Endothelial cell of coronary artery (primary cell): ENCODE measurements around the gene SCGN. TPM values are rescaled to one million over a fixed set of nuclear protein-coding genes. Genes with fewer than 3 reads are reported as not detected.

Experiments
- total RNA-seq: library from RNA; depleted of rRNA; stranded (reverse); fragments of >200 nt; gene quantifications from 2 replicates; pipeline ENCODE4 v1.2.3, GENCODE V29; 2014

SCGN gene
- total RNA-seq = not detected in 2 replicates

DNA sequence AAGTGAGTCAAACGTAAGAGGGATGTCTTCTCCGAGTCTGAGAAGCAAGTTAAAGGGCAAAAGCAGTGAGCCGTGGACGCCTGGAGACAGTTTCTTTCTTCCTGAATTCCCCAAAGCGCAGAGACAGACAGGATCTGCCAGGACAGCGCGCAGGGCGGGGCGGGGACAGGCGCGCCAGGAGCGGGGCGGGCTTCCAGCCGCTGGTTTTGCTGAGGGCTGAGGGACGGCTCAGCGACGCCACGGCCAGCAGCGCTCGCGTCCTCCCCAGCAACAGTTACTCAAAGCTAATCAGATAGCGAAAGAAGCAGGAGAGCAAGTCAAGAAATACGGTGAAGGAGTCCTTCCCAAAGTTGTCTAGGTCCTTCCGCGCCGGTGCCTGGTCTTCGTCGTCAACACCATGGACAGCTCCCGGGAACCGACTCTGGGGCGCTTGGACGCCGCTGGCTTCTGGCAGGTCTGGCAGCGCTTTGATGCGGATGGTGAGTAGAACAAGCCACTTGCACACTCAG lies at the start of gene SCGN:
Gene SCGN, plus strand, starts transcription at position 209 of the 509 bp plus-strand sequence. Its CDS starts 189 bp downstream, at position 398.

Other genes starting within 250 kb of the SCGN start
- not detected in 2 replicates for gene SLC17A4, start 102.5 kb downstream of the SCGN start, total RNA-seq
- gene SLC17A1, start 179.8 kb downstream of the SCGN start, total RNA-seq = not detected in 2 replicates
- not detected in 2 replicates for gene SLC17A3, start 222.0 kb downstream of the SCGN start, total RNA-seq